HG03108 (cell line): ENCODE measurements around the gene TPM1.

Source experiments
- ATAC-seq: cut with Tn5 transposase; IDR thresholded peaks from one replicate; pipeline ENCODE4 v1.9.1; 2021; ENCODE audit warnings: moderate library complexity; ENCODE audit not compliant: unreplicated experiment

Gene TPM1

GRCh38 chr15:63040509-63040908, 2.0 kb upstream of the TPM1 start:
- ATAC-seq: no peak

- ATAC-seq: no peak
Measured at GRCh38 chr15:63040954-63041353, 1.6 kb upstream of the TPM1 start.

- ATAC-seq: no peak
Measured at GRCh38 chr15:63041402-63041973, 1.1 kb upstream of the TPM1 start.

- no peak for ATAC-seq
Measured at GRCh38 chr15:63042877-63043334, 359 bp downstream of the TPM1 start.

GRCh38 chr15:63043335-63044076, 959 bp downstream of the TPM1 start:
- no peak for ATAC-seq

- ATAC-seq: no peak
Measured at GRCh38 chr15:63044077-63044644, 1.6 kb downstream of the TPM1 start.

GRCh38 chr15:63044645-63045464, 2.3 kb downstream of the TPM1 start:
- no peak for ATAC-seq

GRCh38 chr15:63045465-63045840, 2.9 kb downstream of the TPM1 start:
- ATAC-seq: no peak

- ATAC-seq: no peak
Measured at GRCh38 chr15:63045879-63046278, 3.3 kb downstream of the TPM1 start.

- ATAC-seq: no peak
Measured at GRCh38 chr15:63046917-63047760, 4.6 kb downstream of the TPM1 start.

GRCh38 chr15:63047792-63048114, 5.2 kb downstream of the TPM1 start:
- ATAC-seq: no peak

- ATAC-seq: peak; percentile 81
Measured at GRCh38 chr15:63048115-63048775, 5.7 kb downstream of the TPM1 start.

- ATAC-seq: no peak
Measured at GRCh38 chr15:63048776-63049665, 6.5 kb downstream of the TPM1 start.

GRCh38 chr15:63049783-63050371, 7.3 kb downstream of the TPM1 start:
- no peak for ATAC-seq

- no peak for ATAC-seq
Measured at GRCh38 chr15:63050731-63051155, 8.2 kb downstream of the TPM1 start.

GRCh38 chr15:63051156-63052066, 8.9 kb downstream of the TPM1 start:
- no peak for ATAC-seq

- ATAC-seq: no peak
Measured at GRCh38 chr15:63052077-63052841, 9.7 kb downstream of the TPM1 start.
